Measurements from ENCODE around the gene C1QTNF6.

Gene C1QTNF6

GRCh38 chr22:37179622-37180420 lies 8.2 kb downstream of the C1QTNF6 start:
- no peak for ATAC-seq
- TF ChIP-seq ARNTL (CRISPR knock-in tag; IDR thresholded peaks at IDR 0.05; ENCODE audit: borderline replicate concordance, low read depth) (no peak), ZC3H10 (CRISPR knock-in tag; IDR thresholded peaks at IDR 0.05) (no peak), TSHZ2 (CRISPR knock-in tag; IDR thresholded peaks at IDR 0.05) (no peak), CREB5 (CRISPR knock-in tag; IDR thresholded peaks at IDR 0.05; ENCODE audit: low read depth) (no peak), ISL1 (CRISPR knock-in tag; IDR thresholded peaks at IDR 0.05) (no peak), TCF4 (CRISPR knock-in tag; IDR thresholded peaks at IDR 0.05; ENCODE audit: borderline replicate concordance) (no peak), ZNF70 (CRISPR knock-in tag; IDR thresholded peaks at IDR 0.05) (no peak), GLIS3 (CRISPR knock-in tag; IDR thresholded peaks at IDR 0.05) (no peak), BACH2 (CRISPR knock-in tag; IDR thresholded peaks at IDR 0.05; ENCODE audit: borderline replicate concordance) (no peak), ZNF8 (CRISPR knock-in tag; IDR thresholded peaks at IDR 0.05) (no peak), ZFP3 (CRISPR knock-in tag; IDR thresholded peaks at IDR 0.05) (no peak), PPARA (CRISPR knock-in tag; IDR thresholded peaks at IDR 0.05; ENCODE audit: borderline replicate concordance) (no peak), ESRRG (CRISPR knock-in tag; IDR thresholded peaks at IDR 0.05) (no peak)

- no peak for TF ChIP-seq ZFP3 (CRISPR knock-in tag; IDR thresholded peaks at IDR 0.05)
- no peak for ATAC-seq
These were observed 8.9 kb downstream of the C1QTNF6 start for GRCh38 chr22:37179126-37179470.

- TF ChIP-seq PPARA (CRISPR knock-in tag; IDR thresholded peaks at IDR 0.05; ENCODE audit: borderline replicate concordance) (no peak), ARNTL (CRISPR knock-in tag; IDR thresholded peaks at IDR 0.05; ENCODE audit: borderline replicate concordance, low read depth) (no peak), ZNF8 (CRISPR knock-in tag; IDR thresholded peaks at IDR 0.05) (no peak), ZFP30 (CRISPR knock-in tag; IDR thresholded peaks at IDR 0.05) (no peak), TSHZ2 (CRISPR knock-in tag; IDR thresholded peaks at IDR 0.05) (no peak), ZC3H10 (CRISPR knock-in tag; IDR thresholded peaks at IDR 0.05) (no peak)
- no peak for ATAC-seq
These were observed 9.5 kb downstream of the C1QTNF6 start for GRCh38 chr22:37178350-37179125.

GRCh38 chr22:37177755-37178154 lies 10.3 kb downstream of the C1QTNF6 start:
- no peak for ATAC-seq
- TF ChIP-seq ESRRG (CRISPR knock-in tag; IDR thresholded peaks at IDR 0.05) (no peak), ZFP30 (CRISPR knock-in tag; IDR thresholded peaks at IDR 0.05) (no peak), PATZ1 (CRISPR knock-in tag; IDR thresholded peaks at IDR 0.05; ENCODE audit: borderline replicate concordance) (no peak), ARNTL (CRISPR knock-in tag; IDR thresholded peaks at IDR 0.05; ENCODE audit: borderline replicate concordance, low read depth) (no peak), ZFP3 (CRISPR knock-in tag; IDR thresholded peaks at IDR 0.05) (peak; percentile 98), RARB (CRISPR knock-in tag; IDR thresholded peaks at IDR 0.05) (no peak)
